GM18502 (cell line): Measurements from ENCODE around the gene GDPD3.

Source experiments
- ATAC-seq: cut with Tn5 transposase; IDR thresholded peaks from one replicate; pipeline ENCODE4 v1.9.1; 2021; ENCODE audit warnings: mild to moderate bottlenecking; ENCODE audit not compliant: unreplicated experiment, poor library complexity

The GDPD3 gene

DNA sequence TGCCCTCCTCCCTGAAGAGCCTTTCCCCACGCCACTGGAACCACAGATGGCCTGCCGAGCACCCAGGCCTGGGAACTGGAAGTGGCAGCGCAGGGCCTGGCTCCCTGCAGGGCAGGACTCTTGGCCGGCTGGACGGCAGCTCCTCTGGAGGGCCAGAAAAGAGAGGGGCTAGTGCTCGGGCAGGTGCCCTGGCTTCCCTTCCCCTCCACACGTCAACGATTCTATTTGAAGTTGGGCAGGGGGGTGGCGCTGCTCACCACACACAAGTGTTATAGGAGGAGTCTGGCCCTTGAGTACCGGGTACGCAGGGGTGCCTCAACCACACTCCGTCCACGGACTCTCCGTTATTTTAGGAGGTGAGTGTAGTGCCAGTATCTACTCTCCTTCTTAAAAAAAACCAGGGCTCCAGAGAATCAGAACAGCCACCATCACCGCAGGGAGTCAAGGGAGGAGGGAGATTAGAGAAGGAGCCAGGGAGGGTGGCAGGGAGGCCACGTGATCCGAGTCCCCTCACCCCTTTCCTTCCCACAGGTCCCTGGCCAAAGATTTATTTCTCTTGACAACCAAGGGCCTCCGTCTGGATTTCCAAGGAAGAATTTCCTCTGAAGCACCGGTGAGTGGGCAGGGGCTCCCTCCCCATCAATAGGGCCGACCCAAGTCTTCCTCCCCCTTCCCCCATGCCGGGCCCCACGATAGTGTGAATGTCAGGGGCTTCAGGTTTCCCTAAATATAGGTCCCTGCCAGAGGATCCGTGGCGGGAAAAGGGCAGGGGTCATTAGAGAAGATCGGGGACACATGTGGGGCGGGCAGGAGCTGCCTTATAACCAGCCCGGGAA, 49.2 kb downstream of the GDPD3 start:
- peak; percentile 39 for ATAC-seq

DNA sequence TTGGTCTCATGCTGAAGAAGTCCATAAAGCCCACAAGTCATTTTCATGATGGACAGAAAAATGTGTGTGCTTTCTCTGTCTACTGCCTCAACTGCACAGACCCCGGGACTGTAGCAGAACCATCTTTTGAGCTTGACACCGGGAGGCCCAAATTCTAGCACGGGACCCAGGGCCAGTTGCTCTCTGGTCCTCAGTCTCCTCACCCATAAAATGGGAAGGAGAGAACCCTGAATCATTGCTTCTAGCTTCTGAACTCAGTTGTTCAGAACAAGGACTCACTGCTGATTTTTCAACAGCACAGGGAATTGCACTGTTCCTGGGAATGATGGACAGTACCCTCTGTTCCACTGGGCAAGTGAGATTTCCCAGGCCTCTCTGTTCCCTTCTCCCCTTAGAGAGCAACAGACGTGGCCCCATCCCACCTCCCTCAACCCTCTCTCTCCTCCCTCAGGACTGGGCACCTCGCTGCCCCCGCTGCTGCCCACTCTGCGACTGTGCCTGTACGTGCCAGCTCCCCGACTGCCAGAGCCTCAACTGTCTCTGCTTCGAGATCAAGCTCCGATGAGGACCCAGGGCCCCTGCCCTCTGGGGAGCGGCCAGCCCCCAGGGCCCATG, 50.0 kb downstream of the GDPD3 start:
- ATAC-seq, result no peak

- no peak for ATAC-seq
Measured at GRCh38 chr16:30060836-30061554, 52.3 kb downstream of the GDPD3 start.

GRCh38 chr16:30060346-30060745, 53.0 kb downstream of the GDPD3 start:
- no peak for ATAC-seq

DNA sequence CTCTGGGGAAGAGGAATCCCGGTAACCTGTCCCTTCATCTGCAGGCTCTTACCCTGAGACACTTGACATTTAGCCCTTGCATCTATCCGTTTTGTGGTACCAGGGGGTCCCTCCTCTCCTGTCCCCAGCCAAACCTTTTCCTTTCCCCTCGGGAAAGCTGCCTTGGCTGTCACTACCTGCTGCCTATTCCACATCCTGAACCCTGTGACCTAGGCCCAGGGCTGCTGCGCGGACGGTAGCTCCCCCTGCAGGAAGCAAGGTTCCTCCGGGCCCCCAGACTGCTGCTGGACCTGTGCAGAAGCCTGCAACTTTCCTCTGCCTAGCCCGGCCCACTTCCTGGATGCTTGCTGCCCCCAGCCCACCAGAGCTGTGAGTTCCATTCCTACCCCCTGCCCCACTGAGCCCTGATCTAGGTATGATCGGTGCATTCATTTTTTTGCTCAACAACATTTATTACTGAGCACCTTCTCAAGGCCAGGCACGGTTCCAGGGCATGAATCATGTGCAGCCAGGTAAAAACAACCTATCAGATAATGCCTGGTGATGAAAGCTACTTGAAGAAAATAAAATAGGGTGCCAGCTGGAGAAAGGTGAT, 58.3 kb downstream of the GDPD3 start:
- no peak for ATAC-seq
